BJ (cell line): ENCODE measurements around the gene ZNF282. TPM values are rescaled to one million over a fixed set of nuclear protein-coding genes. Genes with fewer than 3 reads are reported as not detected.

Source experiments
- CTCF ChIA-PET: fragments of 350-600 bp; formaldehyde crosslinking; extraction: SDS; loops from one replicate; lab custom pipeline; 2021; ENCODE audit warnings: antibody characterized with exemption, inconsistent platforms; lab: Yijun Ruan, JAX
- POLR2A ChIA-PET: fragments of 300-600 bp; sonication (Branson Sonifier 250); formaldehyde crosslinking; extraction: SDS; loops from one replicate; lab custom pipeline; 2021; ENCODE audit warnings: antibody characterized with exemption; lab: Charles Lee
- DNase-seq: peaks from one replicate; pipeline ENCODE4 v3.0.0-alpha.2; 2011; ENCODE audit warnings: low read depth
- H3K27me3 ChIP-seq: 2 replicates; pipeline ENCODE4 v1.6.0; 2011; ENCODE audit warnings: low read length; ENCODE audit not compliant: control insufficient read depth, insufficient read depth
- H3K36me3 ChIP-seq: 2 replicates; pipeline ENCODE4 v1.5.1; 2011; ENCODE audit warnings: low read length; ENCODE audit not compliant: control insufficient read depth, insufficient read depth
- H3K4me3 ChIP-seq: 2 replicates; pipeline ENCODE4 v1.5.1; 2011; ENCODE audit warnings: low read depth, mild to moderate bottlenecking, control low read depth, low read length
- polyA plus RNA-seq: library from polyadenylated mRNA; depleted of rRNA; stranded (reverse); fragments of >200 nt; gene quantifications from 2 replicates; pipeline ENCODE4 v1.2.3, GENCODE V29; 2011
- TF ChIP-seq, protein P1 (sequence below): IDR thresholded peaks from 2 replicates; pipeline ENCODE4 v1.5.1; 2011; ENCODE audit warnings: low read depth, mild to moderate bottlenecking, control low read depth, inconsistent platforms, low read length, moderate library complexity; ENCODE audit not compliant: insufficient read depth

ZNF282 gene
- polyA plus RNA-seq, 1 experiment, result 15.2 TPM

DNA sequence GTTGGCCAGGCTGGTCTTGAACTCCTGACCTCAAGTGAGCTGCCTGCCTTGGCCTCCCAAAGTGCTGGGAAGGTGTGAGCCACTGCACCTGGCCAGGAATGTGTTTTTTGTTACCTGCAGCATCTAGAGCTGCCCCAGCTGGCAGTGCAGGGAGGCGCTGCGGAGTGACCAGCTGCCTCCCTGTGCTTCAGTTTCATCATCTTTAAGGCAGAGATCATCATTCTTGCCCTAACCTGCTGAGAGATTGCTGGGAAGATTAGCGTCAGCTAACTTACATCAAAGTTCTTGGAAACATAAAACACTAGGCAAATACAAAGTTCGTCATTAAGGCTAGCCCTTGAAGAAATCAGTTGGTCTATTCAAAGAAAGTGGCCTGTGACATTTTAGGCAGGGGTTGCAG is 2.3 kb downstream of the ZNF282 start:
- POLR2A ChIA-PET, result no interaction called here

DNA sequence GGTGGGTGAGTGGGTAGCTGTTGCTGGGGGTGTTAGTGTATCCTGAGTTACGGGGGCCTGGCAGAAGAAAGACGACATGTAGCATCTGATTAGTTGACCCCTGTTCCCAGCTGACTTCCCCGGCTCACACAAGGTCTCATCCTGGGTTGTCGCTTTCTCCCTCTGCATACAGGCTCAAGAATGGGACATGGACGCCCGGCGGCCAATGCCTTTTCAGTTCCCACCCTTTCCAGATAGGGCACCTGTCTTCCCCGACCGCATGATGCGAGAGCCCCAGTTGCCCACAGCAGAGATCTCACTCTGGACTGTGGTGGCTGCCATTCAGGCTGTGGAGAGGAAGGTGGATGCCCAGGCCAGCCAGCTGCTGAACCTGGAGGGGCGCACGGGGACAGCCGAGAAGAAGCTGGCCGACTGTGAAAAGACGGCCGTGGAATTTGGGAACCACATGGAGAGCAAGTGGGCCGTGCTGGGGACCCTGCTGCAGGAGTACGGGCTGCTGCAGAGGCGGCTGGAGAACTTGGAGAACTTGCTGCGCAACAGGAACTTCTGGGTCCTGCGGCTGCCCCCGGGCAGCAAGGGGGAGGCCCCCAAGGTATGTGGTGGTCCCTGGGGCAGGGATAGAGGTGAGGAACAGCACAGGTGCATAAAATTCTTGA is 2.9 kb downstream of the ZNF282 start:
- DNase-seq, result no peak
- CTCF ChIA-PET, result interaction anchor here (0.9 kb wide), 1 partner anchor 12 kb away, joined by 3 read pairs; no protein-coding TSS in a partner anchor
- no peaks in the 10 kb centered on the region for H3K27me3 ChIP-seq
- POLR2A ChIA-PET, result no interaction called here
- no peak overlapping the region for H3K4me3 ChIP-seq
- TF ChIP-seq, protein P1, sequence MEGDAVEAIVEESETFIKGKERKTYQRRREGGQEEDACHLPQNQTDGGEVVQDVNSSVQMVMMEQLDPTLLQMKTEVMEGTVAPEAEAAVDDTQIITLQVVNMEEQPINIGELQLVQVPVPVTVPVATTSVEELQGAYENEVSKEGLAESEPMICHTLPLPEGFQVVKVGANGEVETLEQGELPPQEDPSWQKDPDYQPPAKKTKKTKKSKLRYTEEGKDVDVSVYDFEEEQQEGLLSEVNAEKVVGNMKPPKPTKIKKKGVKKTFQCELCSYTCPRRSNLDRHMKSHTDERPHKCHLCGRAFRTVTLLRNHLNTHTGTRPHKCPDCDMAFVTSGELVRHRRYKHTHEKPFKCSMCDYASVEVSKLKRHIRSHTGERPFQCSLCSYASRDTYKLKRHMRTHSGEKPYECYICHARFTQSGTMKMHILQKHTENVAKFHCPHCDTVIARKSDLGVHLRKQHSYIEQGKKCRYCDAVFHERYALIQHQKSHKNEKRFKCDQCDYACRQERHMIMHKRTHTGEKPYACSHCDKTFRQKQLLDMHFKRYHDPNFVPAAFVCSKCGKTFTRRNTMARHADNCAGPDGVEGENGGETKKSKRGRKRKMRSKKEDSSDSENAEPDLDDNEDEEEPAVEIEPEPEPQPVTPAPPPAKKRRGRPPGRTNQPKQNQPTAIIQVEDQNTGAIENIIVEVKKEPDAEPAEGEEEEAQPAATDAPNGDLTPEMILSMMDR, result no peak
- peaks cover 15% of the 10 kb centered on the region for H3K36me3 ChIP-seq

More for the DNA sequence above, 2.3 kb downstream of the ZNF282 start:
- DNase-seq, result no peak
- no peak overlapping the region for H3K4me3 ChIP-seq
- CTCF ChIA-PET, result interaction anchor here (1.6 to 1.9 kb wide), 2 partner anchors 64 to 72 kb away, joined by 3 to 5 read pairs; partner anchors contain the start of gene ZNF783
- H3K27me3 ChIP-seq, result no peaks in the 10 kb centered on the region
- H3K36me3 ChIP-seq, result peaks cover 13% of the 10 kb centered on the region
- TF ChIP-seq, protein P1, result no peak

DNA sequence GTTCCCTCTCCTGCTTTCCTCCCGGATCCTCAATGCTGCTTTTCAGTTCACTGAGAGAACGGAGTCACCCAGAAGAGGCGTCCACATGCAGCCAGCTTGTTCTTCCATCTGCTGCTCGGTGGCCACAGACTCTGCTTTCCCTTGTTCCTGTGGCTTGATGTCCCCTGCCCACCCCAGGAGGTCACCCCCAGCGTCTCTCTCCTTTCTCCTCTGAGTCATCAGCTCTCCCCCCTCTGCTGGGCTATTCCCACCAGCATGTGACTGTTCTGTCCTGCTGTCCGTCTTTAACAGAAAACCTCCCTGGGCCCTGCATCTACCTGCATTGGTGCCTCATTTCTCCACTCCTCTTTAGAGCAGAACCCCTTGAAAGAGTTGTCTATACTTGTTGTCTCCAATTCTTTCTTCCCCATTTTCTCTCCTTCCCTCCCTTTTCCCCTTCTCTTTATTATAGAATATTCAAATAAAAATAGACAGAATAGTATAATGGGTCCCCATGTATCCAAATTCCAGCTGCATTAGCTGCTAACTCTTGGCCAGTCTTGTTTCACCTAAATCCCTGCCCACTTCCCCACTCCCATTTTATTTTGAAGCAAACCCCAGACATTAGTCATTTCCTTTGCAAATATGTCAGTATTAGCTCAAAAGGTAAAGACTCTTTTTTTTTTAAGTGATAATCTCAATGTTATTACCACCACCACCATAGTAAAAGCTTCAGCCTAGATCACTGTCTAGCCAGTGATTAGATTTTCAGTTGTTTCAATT is 4.1 kb downstream of the ZNF282 start:
- TF ChIP-seq, protein P1, result no peak
- Histone ChIP-seq H3K4me3 (no peak overlapping the region), H3K27me3 (no peaks in the 10 kb centered on the region), H3K36me3 (peaks cover 19% of the 10 kb centered on the region)
- ChIA-PET CTCF (interaction anchor here (0.9 kb wide), 1 partner anchor 11 kb away, joined by 3 read pairs; no protein-coding TSS in a partner anchor), POLR2A (interaction anchor here (0.6 kb wide), 1 partner anchor 12 kb away, joined by 3 read pairs; no protein-coding TSS in a partner anchor)
- no peak for DNase-seq

DNA sequence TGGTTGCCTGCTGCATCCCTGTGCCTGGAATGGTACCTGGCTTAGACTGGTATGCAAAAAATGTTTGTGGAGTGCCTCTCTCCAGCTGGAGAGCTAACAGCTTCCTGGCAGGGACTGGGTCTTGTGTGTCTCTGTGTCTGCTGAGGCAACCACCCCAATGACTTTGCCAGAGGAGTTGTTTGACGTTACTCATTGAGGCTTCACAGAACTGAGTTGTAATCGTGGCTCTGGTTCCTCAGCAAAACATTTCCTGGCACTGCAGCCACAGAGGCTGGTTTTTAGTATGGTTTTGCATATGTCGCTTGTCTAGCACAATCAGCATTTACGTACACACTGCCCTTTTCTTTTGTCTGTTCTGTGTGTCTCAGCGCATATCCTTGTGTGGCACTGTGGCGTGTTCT is 7.5 kb downstream of the ZNF282 start:
- Histone ChIP-seq H3K36me3 (peaks cover 33% of the 10 kb centered on the region), H3K27me3 (no peaks in the 10 kb centered on the region), H3K4me3 (no peak overlapping the region)
- POLR2A ChIA-PET, result no interaction called here
- TF ChIP-seq, protein P1, result no peak
- CTCF ChIA-PET, result no interaction called here
- DNase-seq, result no peak
